AG09319 (cell line): Measurements from ENCODE around the gene CTNNA3.

Source experiments
- DNase-seq: peaks from one replicate; pipeline ENCODE4 v3.0.0-alpha.2; 2010; ENCODE audit warnings: low read depth; ENCODE audit errors: extremely low read depth
- CTCF ChIP-seq: IDR thresholded peaks from 2 replicates; pipeline ENCODE4 v1.5.1; 2011; ENCODE audit warnings: low read depth, mild to moderate bottlenecking, inconsistent platforms, low read length, moderate library complexity

CTNNA3 gene

GRCh38 chr10:66535439-66535838, 1160.6 kb downstream of the CTNNA3 start:
- no peak for DNase-seq
- TF ChIP-seq CTCF, result no peak

- DNase-seq, result no peak
- TF ChIP-seq CTCF, result no peak
Observed at GRCh38 chr10:66534866-66535265, 1161.1 kb downstream of the CTNNA3 start.

- TF ChIP-seq CTCF, result no peak
Observed at GRCh38 chr10:66521506-66521905, 1174.5 kb downstream of the CTNNA3 start.

GRCh38 chr10:66519616-66520015, 1176.4 kb downstream of the CTNNA3 start:
- TF ChIP-seq CTCF, result no peak
- DNase-seq, result no peak

More at GRCh38 chr10:66521506-66521905, 1174.5 kb downstream of the CTNNA3 start:
- no peak for DNase-seq

- DNase-seq, result no peak
- no peak for TF ChIP-seq CTCF
Observed at GRCh38 chr10:66514666-66515065, 1181.3 kb downstream of the CTNNA3 start.

GRCh38 chr10:66513504-66513903, 1182.5 kb downstream of the CTNNA3 start:
- no peak for TF ChIP-seq CTCF
- no peak for DNase-seq

GRCh38 chr10:66505003-66505657, 1190.9 kb downstream of the CTNNA3 start:
- TF ChIP-seq CTCF, result no peak
- DNase-seq, result no peak
